NCI-H524 (cell line): ENCODE data around the gene TMEM151B.
A peak's percentile ranks its signal among the peaks of the same experiment; 100 is the strongest.

ENCODE experiments used
- DNase-seq, 2 experiments: peaks; one replicate each; lab custom pipeline; 2025; lab: John Stamatoyannopoulos, UW

The TMEM151B gene

GRCh38 chr6:44250718-44251123 is 19.5 kb upstream of the TMEM151B start:
- no peak for DNase-seq

GRCh38 chr6:44251576-44252524 is 18.4 kb upstream of the TMEM151B start:
- no peak for DNase-seq

GRCh38 chr6:44253307-44254101 is 16.7 kb upstream of the TMEM151B start:
- peak in 1 of 2 experiments; percentile 57 for DNase-seq

GRCh38 chr6:44254191-44255104 is 15.8 kb upstream of the TMEM151B start:
- DNase-seq: peak in 1 of 2 experiments; percentile 26

GRCh38 chr6:44255105-44255808 is 15.0 kb upstream of the TMEM151B start:
- DNase-seq: peak in 1 of 2 experiments; percentile 28

- no peak for DNase-seq
Observed at GRCh38 chr6:44255871-44256774, 14.1 kb upstream of the TMEM151B start.

GRCh38 chr6:44256775-44257024 is 13.6 kb upstream of the TMEM151B start:
- DNase-seq: no peak

- DNase-seq: peak; percentile 31 to 62
Observed at GRCh38 chr6:44257025-44257752, 13.1 kb upstream of the TMEM151B start, which contains the start of gene SLC35B2. TSS of gene SLC35B2 (minus strand) at chr6:44257528. CDS start at chr6:44257410, 118 bp downstream.

- peak in 1 of 2 experiments; percentile 19 for DNase-seq
Observed at GRCh38 chr6:44257753-44258324, 12.4 kb upstream of the TMEM151B start.

- DNase-seq: no peak
Observed at GRCh38 chr6:44258325-44258863, 11.9 kb upstream of the TMEM151B start.

- DNase-seq: no peak
Observed at GRCh38 chr6:44258921-44259320, 11.3 kb upstream of the TMEM151B start.

GRCh38 chr6:44260011-44260410 is 10.2 kb upstream of the TMEM151B start:
- no peak for DNase-seq

GRCh38 chr6:44260451-44261297 is 9.6 kb upstream of the TMEM151B start:
- no peak for DNase-seq

- DNase-seq: peak; percentile 78 to 81
Observed at GRCh38 chr6:44261581-44261980, 8.7 kb upstream of the TMEM151B start.

- no peak for DNase-seq
Observed at GRCh38 chr6:44262467-44263353, 7.5 kb upstream of the TMEM151B start.

GRCh38 chr6:44263354-44264100 is 6.7 kb upstream of the TMEM151B start:
- no peak for DNase-seq
